ENCODE results near the gene AVPR1A. TPM values are rescaled to one million over a fixed set of nuclear protein-coding genes. Genes with fewer than 3 reads are reported as not detected.

Gene AVPR1A
- total RNA-seq, 3 donors from 2014 or later, result 0.32 to 1.1 (median 0.63) TPM

GRCh38 chr12:63129927-63130326, 21.1 kb downstream of the AVPR1A start:
- ATAC-seq (no peak), DNase-seq (no peak)
- intact Hi-C loops (cut with DNase I, micrococcal nuclease), result no loop called here
- no peaks in the 10 kb centered on the region for H3K36me3 ChIP-seq (ENCODE audit: low read depth)
- no peak overlapping the region for H3K4me3 ChIP-seq
- H3K9me3 ChIP-seq, result no peaks in the 10 kb centered on the region
- H3K4me1 ChIP-seq (ENCODE audit: low read depth), result no peaks in the 10 kb centered on the region
- TF ChIP-seq CTCF (IDR thresholded peaks at IDR 0.05), result no peak

GRCh38 chr12:63124778-63125177, 26.2 kb downstream of the AVPR1A start:
- no peaks in the 10 kb centered on the region for H3K36me3 ChIP-seq (ENCODE audit: low read depth)
- no peak overlapping the region for H3K4me3 ChIP-seq
- no peaks in the 10 kb centered on the region for H3K9me3 ChIP-seq
- ATAC-seq (no peak), DNase-seq (no peak)
- no peak for TF ChIP-seq CTCF (IDR thresholded peaks at IDR 0.05)
- intact Hi-C loops (cut with DNase I, micrococcal nuclease), result no loop called here
- H3K4me1 ChIP-seq (ENCODE audit: low read depth), result no peaks in the 10 kb centered on the region

GRCh38 chr12:63103494-63104131, 47.4 kb downstream of the AVPR1A start:
- H3K9me3 ChIP-seq, result no peaks in the 10 kb centered on the region
- no peak for DNase-seq
- H3K36me3 ChIP-seq (ENCODE audit: low read depth), result no peaks in the 10 kb centered on the region
- no peak overlapping the region for H3K4me3 ChIP-seq
- no peak for TF ChIP-seq CTCF (IDR thresholded peaks at IDR 0.05)
- no peaks in the 10 kb centered on the region for H3K4me1 ChIP-seq (ENCODE audit: low read depth)
- intact Hi-C loops (cut with DNase I, micrococcal nuclease), result no loop called here
- no peak for ATAC-seq

GRCh38 chr12:63101920-63102319, 49.1 kb downstream of the AVPR1A start:
- no peak overlapping the region for H3K4me3 ChIP-seq
- H3K36me3 ChIP-seq (ENCODE audit: low read depth), result no peaks in the 10 kb centered on the region
- no peaks in the 10 kb centered on the region for H3K4me1 ChIP-seq (ENCODE audit: low read depth)
- TF ChIP-seq CTCF (IDR thresholded peaks at IDR 0.05), result no peak
- no peaks in the 10 kb centered on the region for H3K9me3 ChIP-seq
- ATAC-seq, result no peak
- intact Hi-C loops (cut with DNase I, micrococcal nuclease), result no loop called here
- no peak for DNase-seq

- Histone ChIP-seq H3K9me3 (no peaks in the 10 kb centered on the region), H3K4me3 (no peak overlapping the region), H3K4me1 (ENCODE audit: low read depth) (no peaks in the 10 kb centered on the region), H3K36me3 (ENCODE audit: low read depth) (no peaks in the 10 kb centered on the region)
- ATAC-seq (no peak), DNase-seq (no peak)
- intact Hi-C loops (cut with DNase I, micrococcal nuclease), result no loop called here
- no peak for TF ChIP-seq CTCF (IDR thresholded peaks at IDR 0.05)
Observed at GRCh38 chr12:63098851-63099250, 52.1 kb downstream of the AVPR1A start.
